Measurements from ENCODE around the gene ANKRD6.

The ANKRD6 gene

GRCh38 chr6:89650579-89650978 lies 217.6 kb downstream of the ANKRD6 start:
- TF ChIP-seq CTCF (IDR thresholded peaks at IDR 0.05; ENCODE audit: control extremely low read depth, extremely low read depth, low read depth, missing control alignments) = no peak
- DNase-seq (ENCODE audit: extremely low spot score) = no peak
- POLR2A ChIA-PET = no interaction called here
- CTCF ChIA-PET = interaction anchor here (1.6 to 1.8 kb wide), 3 partner anchors 9 to 19 kb away, joined by 3 to 6 read pairs (median 4); no protein-coding TSS in a partner anchor

- no peak for TF ChIP-seq CTCF (IDR thresholded peaks at IDR 0.05; ENCODE audit: control extremely low read depth, extremely low read depth, low read depth, missing control alignments)
- no peak for DNase-seq (ENCODE audit: extremely low spot score)
- ChIA-PET CTCF (no interaction called here), POLR2A (no interaction called here)
Observed at GRCh38 chr6:89655122-89655521, 222.2 kb downstream of the ANKRD6 start.

GRCh38 chr6:89657445-89658158 lies 224.7 kb downstream of the ANKRD6 start:
- POLR2A ChIA-PET = no interaction called here
- TF ChIP-seq CTCF (IDR thresholded peaks at IDR 0.05; ENCODE audit: control extremely low read depth, extremely low read depth, low read depth, missing control alignments) = no peak
- CTCF ChIA-PET = no interaction called here
- DNase-seq (ENCODE audit: extremely low spot score) = no peak

DNA sequence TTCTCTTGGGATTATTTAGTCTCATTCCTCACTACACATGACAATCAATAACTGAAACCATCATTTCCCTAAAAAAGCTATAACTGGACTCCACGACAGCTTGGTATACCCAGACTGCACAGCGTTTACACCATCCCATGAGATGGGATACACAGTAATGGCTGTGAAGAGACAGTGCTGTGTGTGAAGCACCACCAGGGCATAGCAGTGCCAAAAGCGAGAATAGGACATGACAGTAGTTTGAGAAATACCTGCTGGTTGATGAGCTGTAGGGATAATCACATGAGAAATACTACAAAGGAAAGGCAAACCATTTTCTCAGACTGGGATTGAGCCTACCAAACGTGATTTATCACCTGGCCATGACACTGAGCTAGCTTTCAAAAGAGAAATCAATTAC lies 228.0 kb downstream of the ANKRD6 start:
- DNase-seq (ENCODE audit: extremely low spot score) = no peak
- ChIA-PET CTCF (interaction anchor here (1.0 to 2.1 kb wide), 5 partner anchors 8 to 24 kb away, joined by 3 to 7 read pairs (median 4); no protein-coding TSS in a partner anchor), POLR2A (no interaction called here)
- TF ChIP-seq CTCF (IDR thresholded peaks at IDR 0.05; ENCODE audit: control extremely low read depth, extremely low read depth, low read depth, missing control alignments) = no peak

DNA sequence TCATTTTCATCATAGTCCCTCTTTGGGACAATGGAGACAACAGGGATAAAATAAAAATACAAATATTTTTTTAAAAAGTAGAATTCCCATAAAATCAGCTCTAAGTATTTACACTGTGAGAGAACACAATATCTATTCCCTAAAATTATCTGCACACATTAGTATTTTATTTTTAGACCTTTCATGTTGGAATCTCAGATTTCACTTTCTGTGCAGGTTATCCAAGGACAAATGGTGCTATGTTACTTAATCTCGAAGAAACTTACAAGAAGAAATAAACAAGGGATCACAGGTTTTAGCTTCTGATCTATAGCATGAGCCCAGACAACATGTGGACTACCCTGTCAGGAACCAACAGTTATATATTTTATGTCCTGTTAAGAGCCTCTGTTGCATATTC lies 228.6 kb downstream of the ANKRD6 start:
- ChIA-PET POLR2A (no interaction called here), CTCF (interaction anchor here (1.0 to 2.1 kb wide), 5 partner anchors 8 to 24 kb away, joined by 3 to 7 read pairs (median 4); no protein-coding TSS in a partner anchor)
- DNase-seq (ENCODE audit: extremely low spot score) = no peak
- TF ChIP-seq CTCF (IDR thresholded peaks at IDR 0.05; ENCODE audit: control extremely low read depth, extremely low read depth, low read depth, missing control alignments) = no peak

- ChIA-PET CTCF (interaction anchor here (0.9 to 2.1 kb wide), 3 partner anchors 10 to 45 kb away, joined by 3 to 7 read pairs (median 3); no protein-coding TSS in a partner anchor), POLR2A (no interaction called here)
- no peak for DNase-seq (ENCODE audit: extremely low spot score)
- TF ChIP-seq CTCF (IDR thresholded peaks at IDR 0.05; ENCODE audit: control extremely low read depth, extremely low read depth, low read depth, missing control alignments) = no peak
Observed at GRCh38 chr6:89662659-89663223, 229.8 kb downstream of the ANKRD6 start.

All from GM10248 (cell line).